Measurements from ENCODE around the gene ERCC8. TPM values are rescaled to one million over a fixed set of nuclear protein-coding genes. Genes with fewer than 3 reads are reported as not detected.

Gene ERCC8
- total RNA-seq, 1 experiment from 2014 or later, result 14.4 TPM

DNA sequence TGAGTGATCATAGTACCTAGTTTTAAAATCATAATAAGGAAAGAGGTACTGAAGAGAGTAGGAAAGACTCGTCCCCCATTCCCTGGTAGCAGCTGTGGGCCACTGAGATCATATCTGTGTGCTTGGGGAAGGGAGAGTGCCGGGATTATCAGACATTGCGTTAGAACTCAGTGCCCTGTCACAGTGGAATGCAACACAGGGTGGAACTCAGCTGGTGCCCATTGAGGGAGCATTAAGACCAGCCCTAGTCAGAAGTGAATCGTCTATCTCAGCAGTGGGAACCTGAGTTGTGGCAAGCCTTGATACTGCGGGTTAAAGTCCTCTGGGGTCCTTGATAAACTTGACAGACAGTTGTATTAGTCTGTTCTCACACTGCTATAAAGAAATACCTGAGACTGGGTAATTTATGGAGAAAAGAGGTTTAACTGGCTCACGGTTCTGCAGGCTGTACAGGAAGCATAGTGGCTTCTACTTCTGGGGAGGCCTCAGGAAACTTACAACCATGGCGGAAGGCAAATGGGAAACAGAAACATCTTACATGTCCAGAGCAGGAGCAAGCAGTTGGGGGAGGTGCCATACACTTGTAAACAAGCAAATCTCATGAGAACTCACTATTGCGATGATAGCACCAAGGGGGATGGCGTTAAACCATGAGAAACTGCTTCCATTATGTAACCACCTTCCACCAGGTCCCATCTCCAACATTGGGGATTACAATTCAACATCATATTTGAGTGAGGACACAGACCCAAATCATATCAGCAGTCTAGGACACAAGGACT, 33.3 kb upstream of the ERCC8 start:
- Histone ChIP-seq H3K27me3 (ENCODE audit: control insufficient read depth, insufficient read depth, low read length) (no peaks in the 10 kb centered on the region), H3K27ac (ENCODE audit: low read length) (no peak overlapping the region), H3K36me3 (ENCODE audit: control insufficient read depth, insufficient read depth, low read length) (no peaks in the 10 kb centered on the region), H3K9me3 (ENCODE audit: control insufficient read depth, insufficient read depth, low read depth, low read length) (no peaks in the 10 kb centered on the region; the same call in 1 of the 2 replicates), H3K4me3 (ENCODE audit: low read depth in 2 of 2, low read length in 2 of 2) (no peak overlapping the region), H3K4me1 (ENCODE audit: control insufficient read depth, insufficient read depth, low read length) (no peaks in the 10 kb centered on the region)
- no TSS peak for BruUV-seq (replicated peaks)
- in situ Hi-C loops (cut with HindIII; ENCODE audit: low pct_unique_long_range_greater_than_20kb, low sequenced_read_pairs), result no loop called here
- ChIA-PET CTCF (no interaction called here), POLR2A (no interaction called here)
- intact Hi-C loops (cut with micrococcal nuclease; ENCODE audit: unreplicated experiment), result no loop called here
- DNase-seq (ENCODE audit: low read depth, low spot score) (no peak), ATAC-seq (no peak)
- TF ChIP-seq, protein P1, sequence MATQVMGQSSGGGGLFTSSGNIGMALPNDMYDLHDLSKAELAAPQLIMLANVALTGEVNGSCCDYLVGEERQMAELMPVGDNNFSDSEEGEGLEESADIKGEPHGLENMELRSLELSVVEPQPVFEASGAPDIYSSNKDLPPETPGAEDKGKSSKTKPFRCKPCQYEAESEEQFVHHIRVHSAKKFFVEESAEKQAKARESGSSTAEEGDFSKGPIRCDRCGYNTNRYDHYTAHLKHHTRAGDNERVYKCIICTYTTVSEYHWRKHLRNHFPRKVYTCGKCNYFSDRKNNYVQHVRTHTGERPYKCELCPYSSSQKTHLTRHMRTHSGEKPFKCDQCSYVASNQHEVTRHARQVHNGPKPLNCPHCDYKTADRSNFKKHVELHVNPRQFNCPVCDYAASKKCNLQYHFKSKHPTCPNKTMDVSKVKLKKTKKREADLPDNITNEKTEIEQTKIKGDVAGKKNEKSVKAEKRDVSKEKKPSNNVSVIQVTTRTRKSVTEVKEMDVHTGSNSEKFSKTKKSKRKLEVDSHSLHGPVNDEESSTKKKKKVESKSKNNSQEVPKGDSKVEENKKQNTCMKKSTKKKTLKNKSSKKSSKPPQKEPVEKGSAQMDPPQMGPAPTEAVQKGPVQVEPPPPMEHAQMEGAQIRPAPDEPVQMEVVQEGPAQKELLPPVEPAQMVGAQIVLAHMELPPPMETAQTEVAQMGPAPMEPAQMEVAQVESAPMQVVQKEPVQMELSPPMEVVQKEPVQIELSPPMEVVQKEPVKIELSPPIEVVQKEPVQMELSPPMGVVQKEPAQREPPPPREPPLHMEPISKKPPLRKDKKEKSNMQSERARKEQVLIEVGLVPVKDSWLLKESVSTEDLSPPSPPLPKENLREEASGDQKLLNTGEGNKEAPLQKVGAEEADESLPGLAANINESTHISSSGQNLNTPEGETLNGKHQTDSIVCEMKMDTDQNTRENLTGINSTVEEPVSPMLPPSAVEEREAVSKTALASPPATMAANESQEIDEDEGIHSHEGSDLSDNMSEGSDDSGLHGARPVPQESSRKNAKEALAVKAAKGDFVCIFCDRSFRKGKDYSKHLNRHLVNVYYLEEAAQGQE (IDR thresholded peaks at IDR 0.05; ENCODE audit: insufficient read depth in 1 of 2, low read depth in 2 of 2, low read length in 1 of 2), result no peak
- TF ChIP-seq POLR2AphosphoS5 (IDR thresholded peaks at IDR 0.05; ENCODE audit: low read depth, low read length), result no peak
- no peak for TF ChIP-seq TCF7L2 (IDR thresholded peaks at IDR 0.05; ENCODE audit: low read depth, low read length)
- TF ChIP-seq, protein P2, sequence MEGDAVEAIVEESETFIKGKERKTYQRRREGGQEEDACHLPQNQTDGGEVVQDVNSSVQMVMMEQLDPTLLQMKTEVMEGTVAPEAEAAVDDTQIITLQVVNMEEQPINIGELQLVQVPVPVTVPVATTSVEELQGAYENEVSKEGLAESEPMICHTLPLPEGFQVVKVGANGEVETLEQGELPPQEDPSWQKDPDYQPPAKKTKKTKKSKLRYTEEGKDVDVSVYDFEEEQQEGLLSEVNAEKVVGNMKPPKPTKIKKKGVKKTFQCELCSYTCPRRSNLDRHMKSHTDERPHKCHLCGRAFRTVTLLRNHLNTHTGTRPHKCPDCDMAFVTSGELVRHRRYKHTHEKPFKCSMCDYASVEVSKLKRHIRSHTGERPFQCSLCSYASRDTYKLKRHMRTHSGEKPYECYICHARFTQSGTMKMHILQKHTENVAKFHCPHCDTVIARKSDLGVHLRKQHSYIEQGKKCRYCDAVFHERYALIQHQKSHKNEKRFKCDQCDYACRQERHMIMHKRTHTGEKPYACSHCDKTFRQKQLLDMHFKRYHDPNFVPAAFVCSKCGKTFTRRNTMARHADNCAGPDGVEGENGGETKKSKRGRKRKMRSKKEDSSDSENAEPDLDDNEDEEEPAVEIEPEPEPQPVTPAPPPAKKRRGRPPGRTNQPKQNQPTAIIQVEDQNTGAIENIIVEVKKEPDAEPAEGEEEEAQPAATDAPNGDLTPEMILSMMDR (IDR thresholded peaks at IDR 0.05), result no peak
- no peak for TF ChIP-seq SIN3A (IDR thresholded peaks at IDR 0.05; ENCODE audit: borderline replicate concordance, insufficient read depth, low read depth, low read length)

DNA sequence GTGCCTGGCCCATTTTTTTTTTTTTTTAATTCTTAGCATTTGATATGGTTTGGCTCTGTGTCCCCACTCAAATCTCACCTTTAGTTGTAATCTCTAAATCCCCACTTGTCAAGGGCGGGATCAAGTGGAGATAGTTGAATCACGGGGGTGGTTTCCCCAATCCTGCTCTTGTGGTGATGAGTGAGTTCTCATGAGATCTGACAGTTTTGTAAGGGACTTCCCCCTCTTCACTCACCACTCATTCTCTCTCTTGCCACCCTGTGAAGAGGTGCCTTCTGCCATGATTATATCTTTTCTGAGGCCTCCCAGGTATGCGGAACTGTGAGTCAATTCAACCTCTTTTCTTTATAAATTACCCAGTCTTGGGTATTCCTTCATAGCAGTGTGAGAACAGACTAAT, 27.4 kb upstream of the ERCC8 start:
- H3K4me1 ChIP-seq (ENCODE audit: control insufficient read depth, insufficient read depth, low read length), result no peaks in the 10 kb centered on the region
- ChIA-PET POLR2A (no interaction called here), CTCF (no interaction called here)
- ATAC-seq (no peak), DNase-seq (ENCODE audit: low read depth, low spot score) (no peak)
- TF ChIP-seq TCF7L2 (IDR thresholded peaks at IDR 0.05; ENCODE audit: low read depth, low read length) (no peak), SIN3A (IDR thresholded peaks at IDR 0.05; ENCODE audit: borderline replicate concordance, insufficient read depth, low read depth, low read length) (no peak), POLR2AphosphoS5 (IDR thresholded peaks at IDR 0.05; ENCODE audit: low read depth, low read length) (no peak)
- TF ChIP-seq, protein P2 (IDR thresholded peaks at IDR 0.05), result no peak
- TF ChIP-seq, protein P1 (IDR thresholded peaks at IDR 0.05; ENCODE audit: insufficient read depth in 1 of 2, low read depth in 2 of 2, low read length in 1 of 2), result no peak
- no peaks in the 10 kb centered on the region for H3K36me3 ChIP-seq (ENCODE audit: control insufficient read depth, insufficient read depth, low read length)
- in situ Hi-C loops (cut with HindIII; ENCODE audit: low pct_unique_long_range_greater_than_20kb, low sequenced_read_pairs) (no loop called here), intact Hi-C loops (cut with micrococcal nuclease; ENCODE audit: unreplicated experiment) (no loop called here)
- no peaks in the 10 kb centered on the region; the same call in 1 of the 2 replicates for H3K9me3 ChIP-seq (ENCODE audit: control insufficient read depth, insufficient read depth, low read depth, low read length)
- H3K27ac ChIP-seq (ENCODE audit: low read length), result no peak overlapping the region
- no peaks in the 10 kb centered on the region for H3K27me3 ChIP-seq (ENCODE audit: control insufficient read depth, insufficient read depth, low read length)
- no TSS peak for BruUV-seq (replicated peaks)
- H3K4me3 ChIP-seq (ENCODE audit: low read depth in 2 of 2, low read length in 2 of 2), result no peak overlapping the region

Data from Panc1 (cell line).